ENCODE data around the gene CA12.

GRCh38 chr15:63314409-63314808 is 67.2 kb downstream of the CA12 start:
- no peak for TF ChIP-seq POLR2A (IDR thresholded peaks at IDR 0.05)
- TF ChIP-seq, protein P1, sequence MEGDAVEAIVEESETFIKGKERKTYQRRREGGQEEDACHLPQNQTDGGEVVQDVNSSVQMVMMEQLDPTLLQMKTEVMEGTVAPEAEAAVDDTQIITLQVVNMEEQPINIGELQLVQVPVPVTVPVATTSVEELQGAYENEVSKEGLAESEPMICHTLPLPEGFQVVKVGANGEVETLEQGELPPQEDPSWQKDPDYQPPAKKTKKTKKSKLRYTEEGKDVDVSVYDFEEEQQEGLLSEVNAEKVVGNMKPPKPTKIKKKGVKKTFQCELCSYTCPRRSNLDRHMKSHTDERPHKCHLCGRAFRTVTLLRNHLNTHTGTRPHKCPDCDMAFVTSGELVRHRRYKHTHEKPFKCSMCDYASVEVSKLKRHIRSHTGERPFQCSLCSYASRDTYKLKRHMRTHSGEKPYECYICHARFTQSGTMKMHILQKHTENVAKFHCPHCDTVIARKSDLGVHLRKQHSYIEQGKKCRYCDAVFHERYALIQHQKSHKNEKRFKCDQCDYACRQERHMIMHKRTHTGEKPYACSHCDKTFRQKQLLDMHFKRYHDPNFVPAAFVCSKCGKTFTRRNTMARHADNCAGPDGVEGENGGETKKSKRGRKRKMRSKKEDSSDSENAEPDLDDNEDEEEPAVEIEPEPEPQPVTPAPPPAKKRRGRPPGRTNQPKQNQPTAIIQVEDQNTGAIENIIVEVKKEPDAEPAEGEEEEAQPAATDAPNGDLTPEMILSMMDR (IDR thresholded peaks at IDR 0.05): no peak

Data from ovary (tissue), 3 donors.